Neutrophil (primary cell): ENCODE measurements around the gene CMTR1.

ENCODE experiments used
- H3K27ac ChIP-seq: fragments of 200-600 bp; sonication (generic); 2 replicates; pipeline ENCODE4 v1.5.1; 2016; ENCODE audit warnings: mild to moderate bottlenecking, moderate library complexity
- H3K27me3 ChIP-seq: fragments of 200-600 bp; sonication (generic); 2 replicates; pipeline ENCODE4 v1.6.0; 2016; ENCODE audit warnings: mild to moderate bottlenecking
- H3K36me3 ChIP-seq: fragments of 200-600 bp; sonication (generic); 2 replicates; pipeline ENCODE4 v1.5.1; 2017
- H3K4me1 ChIP-seq, 2 experiments: fragments of 200-600 bp in 1 of 2; sonication (generic) in 1 of 2; 1 replicate in 1 of 2; 2 replicates in 1 of 2; pipeline versions ENCODE4 v1.5.1 to v1.6.1; 2013 to 2016; ENCODE audit warnings: low read depth in 1 of 2, low read length in 1 of 2, mild to moderate bottlenecking in 1 of 2, moderate library complexity in 1 of 2; ENCODE audit not compliant: control insufficient read depth in 1 of 2, insufficient read depth in 1 of 2
- H3K4me3 ChIP-seq, 2 experiments: fragments of 200-600 bp in 1 of 2; sonication (generic) in 1 of 2; 1 replicate in 1 of 2; 2 replicates in 1 of 2; pipeline ENCODE4 v1.5.1; 2013 to 2016; ENCODE audit warnings: low read depth in 1 of 2, low read length in 1 of 2, mild to moderate bottlenecking in 1 of 2, moderate library complexity in 1 of 2
- H3K9me3 ChIP-seq: fragments of 200-600 bp; sonication (generic); 2 replicates; pipeline ENCODE4 v1.5.1; 2016
- TF ChIP-seq, protein P1 (sequence below): fragments of 200-600 bp; sonication (generic); IDR thresholded peaks from 2 replicates; pipeline ENCODE4 v1.5.1; 2016; ENCODE audit warnings: antibody characterized with exemption

The CMTR1 gene

DNA sequence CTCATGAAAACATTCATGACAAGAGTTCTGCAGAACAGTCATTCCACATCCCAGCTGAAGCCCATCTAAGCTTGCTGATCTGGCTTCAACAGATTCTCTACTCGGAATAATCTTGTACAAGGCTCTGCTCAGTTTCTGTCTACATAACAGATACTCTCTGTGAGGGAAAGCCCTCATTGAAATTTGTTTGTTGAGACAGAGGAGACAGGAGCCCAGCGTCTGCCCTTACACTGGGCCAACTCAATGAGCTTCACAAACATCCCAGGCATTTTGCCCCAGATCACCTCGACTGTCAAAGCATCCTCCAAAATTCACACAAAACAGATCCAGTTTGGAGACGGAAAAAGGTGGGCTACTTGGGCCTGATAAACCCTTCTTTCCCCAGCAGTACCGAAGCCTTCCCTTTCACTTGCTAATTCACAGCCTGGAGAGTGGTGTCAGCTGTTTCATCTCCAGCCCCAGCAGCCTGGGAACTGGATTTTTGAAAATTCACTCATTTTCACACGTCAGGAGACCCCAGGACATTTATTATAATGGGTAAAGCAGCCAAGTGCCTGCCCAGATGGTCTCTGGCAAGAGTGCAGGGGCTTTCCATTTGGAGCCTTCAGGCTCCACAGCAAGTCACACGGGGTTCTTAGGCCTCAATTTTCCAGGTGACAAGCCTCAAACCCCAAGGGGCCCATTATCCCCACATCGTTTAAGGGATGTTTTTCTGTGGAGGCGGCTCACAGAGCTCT lies 59.4 kb downstream of the CMTR1 start:
- Histone ChIP-seq H3K36me3 (no peaks in the 10 kb centered on the region), H3K4me1 (no peaks in the 10 kb centered on the region), H3K27me3 (no peaks in the 10 kb centered on the region), H3K27ac (no peak overlapping the region), H3K4me3 (no peak overlapping the region), H3K9me3 (no peaks in the 10 kb centered on the region)
- TF ChIP-seq, protein P1, sequence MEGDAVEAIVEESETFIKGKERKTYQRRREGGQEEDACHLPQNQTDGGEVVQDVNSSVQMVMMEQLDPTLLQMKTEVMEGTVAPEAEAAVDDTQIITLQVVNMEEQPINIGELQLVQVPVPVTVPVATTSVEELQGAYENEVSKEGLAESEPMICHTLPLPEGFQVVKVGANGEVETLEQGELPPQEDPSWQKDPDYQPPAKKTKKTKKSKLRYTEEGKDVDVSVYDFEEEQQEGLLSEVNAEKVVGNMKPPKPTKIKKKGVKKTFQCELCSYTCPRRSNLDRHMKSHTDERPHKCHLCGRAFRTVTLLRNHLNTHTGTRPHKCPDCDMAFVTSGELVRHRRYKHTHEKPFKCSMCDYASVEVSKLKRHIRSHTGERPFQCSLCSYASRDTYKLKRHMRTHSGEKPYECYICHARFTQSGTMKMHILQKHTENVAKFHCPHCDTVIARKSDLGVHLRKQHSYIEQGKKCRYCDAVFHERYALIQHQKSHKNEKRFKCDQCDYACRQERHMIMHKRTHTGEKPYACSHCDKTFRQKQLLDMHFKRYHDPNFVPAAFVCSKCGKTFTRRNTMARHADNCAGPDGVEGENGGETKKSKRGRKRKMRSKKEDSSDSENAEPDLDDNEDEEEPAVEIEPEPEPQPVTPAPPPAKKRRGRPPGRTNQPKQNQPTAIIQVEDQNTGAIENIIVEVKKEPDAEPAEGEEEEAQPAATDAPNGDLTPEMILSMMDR: no peak

DNA sequence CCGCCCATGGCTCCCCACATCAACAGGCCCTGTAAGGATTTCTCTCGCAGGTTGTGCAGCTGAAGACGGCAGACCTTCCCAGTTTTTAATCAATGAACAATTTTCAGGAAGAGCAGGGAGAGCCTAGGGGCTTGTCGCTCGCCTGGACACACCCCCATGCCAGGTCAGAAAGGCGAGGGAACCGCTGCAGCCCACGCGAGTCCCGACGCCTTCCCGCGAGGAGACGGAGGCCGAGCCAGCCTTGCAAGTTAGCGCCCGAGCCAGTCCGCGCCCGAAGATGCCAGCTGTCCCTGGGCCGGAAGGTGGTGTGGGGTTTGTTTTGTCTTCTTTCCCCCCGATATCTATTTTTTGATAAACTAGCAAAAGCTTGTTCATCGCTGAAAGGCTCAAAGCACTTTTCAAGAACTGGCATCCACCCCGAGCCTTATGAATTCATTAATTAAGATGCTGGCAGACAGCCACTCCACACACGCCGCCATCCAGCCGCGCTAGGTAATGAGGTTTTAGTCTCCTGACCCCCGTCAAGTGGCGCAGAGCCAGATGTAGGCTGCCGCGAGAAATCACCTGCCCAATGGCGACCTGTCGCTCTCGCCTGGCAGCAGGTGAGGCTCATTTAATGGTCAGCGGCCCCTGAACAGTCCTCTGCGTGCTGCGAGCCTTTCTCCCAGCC lies 60.1 kb downstream of the CMTR1 start:
- Histone ChIP-seq H3K4me3 (no peak overlapping the region), H3K27me3 (no peaks in the 10 kb centered on the region), H3K9me3 (no peaks in the 10 kb centered on the region), H3K4me1 (no peaks in the 10 kb centered on the region), H3K36me3 (no peaks in the 10 kb centered on the region), H3K27ac (no peak overlapping the region)
- TF ChIP-seq, protein P1: no peak

DNA sequence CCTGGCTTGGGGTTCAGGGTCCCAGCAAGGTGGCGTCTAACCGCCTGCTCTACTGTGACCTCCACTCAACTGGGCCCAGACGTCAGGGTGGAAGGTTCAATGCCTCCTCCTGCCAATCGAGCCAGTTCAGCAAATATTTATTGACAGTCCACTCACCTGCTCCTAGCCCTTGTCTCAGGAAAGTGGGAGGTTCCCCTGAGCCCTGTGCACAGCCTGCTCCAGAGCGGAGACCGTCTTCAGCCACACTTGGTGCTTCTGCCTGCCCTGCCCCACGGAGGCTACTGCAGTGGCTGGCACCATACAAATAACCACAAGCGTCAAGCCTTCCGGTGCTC lies 60.6 kb downstream of the CMTR1 start:
- Histone ChIP-seq H3K27me3 (no peaks in the 10 kb centered on the region), H3K4me1 (no peaks in the 10 kb centered on the region), H3K36me3 (no peaks in the 10 kb centered on the region), H3K27ac (no peak overlapping the region), H3K4me3 (no peak overlapping the region), H3K9me3 (no peaks in the 10 kb centered on the region)
- TF ChIP-seq, protein P1: no peak

DNA sequence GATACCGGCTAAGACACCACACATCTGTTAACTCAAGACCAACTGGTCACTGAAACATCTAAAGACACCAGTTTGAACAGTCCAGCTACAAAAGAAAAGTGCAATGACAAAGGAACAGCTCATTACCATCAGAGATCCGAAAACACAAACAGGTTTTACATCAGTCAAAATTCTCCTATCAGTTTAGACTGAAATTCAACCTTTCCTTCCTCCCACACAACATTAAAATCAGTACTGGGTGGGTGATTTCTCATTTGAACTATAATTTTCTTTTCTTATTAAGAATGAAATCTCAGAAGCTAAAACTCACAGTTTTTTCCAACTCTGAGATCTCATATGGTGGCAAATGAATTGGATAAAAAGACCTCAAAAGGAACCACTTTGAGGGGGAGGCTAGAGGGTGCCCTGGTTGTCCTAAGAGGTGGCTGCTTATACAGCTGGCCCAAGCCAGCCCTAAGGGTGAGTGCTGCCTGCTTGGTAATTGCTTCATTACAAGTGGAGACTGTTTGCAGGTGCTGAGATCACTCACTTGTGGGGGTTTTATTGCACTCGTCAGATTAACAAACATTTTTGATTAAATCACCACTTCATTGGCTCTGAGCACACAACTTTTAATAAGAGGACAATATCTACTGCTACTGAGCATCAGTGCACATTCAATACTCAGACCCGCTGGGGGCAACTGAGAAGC lies 62.4 kb downstream of the CMTR1 start:
- Histone ChIP-seq H3K27me3 (no peaks in the 10 kb centered on the region), H3K36me3 (no peaks in the 10 kb centered on the region), H3K9me3 (no peaks in the 10 kb centered on the region), H3K4me3 (no peak overlapping the region), H3K27ac (no peak overlapping the region), H3K4me1 (peaks cover 3 to 6% of the 10 kb centered on the region in 2 experiments)
- TF ChIP-seq, protein P1: no peak

DNA sequence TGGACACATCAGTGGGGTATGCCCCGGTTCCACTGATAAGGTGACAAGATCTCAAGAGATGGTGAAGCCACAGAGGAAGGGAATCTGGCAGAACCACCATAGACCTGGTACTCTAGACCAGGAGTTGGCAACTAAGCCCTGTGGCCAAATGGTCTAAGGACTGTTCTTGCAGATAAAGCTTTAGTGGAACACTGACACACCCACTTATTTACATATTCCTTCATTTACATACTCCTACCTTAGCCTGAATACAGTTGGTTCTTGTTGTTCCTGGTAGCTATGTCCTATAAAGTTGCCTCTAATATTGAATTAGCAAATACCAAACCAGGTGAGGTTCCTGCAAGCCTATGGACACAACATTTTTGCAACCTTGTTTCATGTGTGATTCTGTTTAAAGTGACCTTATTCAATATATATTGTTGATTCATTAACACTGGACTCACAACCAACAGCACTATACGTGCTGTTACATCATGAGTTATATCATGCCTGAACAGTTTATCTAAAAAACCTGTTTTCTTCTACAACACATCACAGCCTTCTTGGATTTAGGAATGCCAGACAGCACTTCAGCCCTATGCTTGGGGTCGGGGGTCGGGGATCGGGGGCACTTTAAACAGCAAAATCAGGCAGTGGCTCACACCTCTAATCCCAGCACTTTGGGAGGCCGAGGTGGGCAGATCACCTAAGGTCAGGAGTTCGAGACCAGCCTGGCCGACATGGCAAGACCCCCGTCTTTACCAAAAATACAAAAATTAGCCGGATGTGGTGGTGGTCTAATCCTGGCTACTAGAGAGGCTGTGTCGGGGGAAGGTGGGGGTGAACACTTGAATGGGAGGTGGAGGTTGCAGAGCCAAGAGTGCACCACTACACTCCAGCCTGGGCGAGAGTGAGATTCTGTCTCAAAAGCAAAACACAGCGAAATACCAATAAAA lies 64.2 kb downstream of the CMTR1 start:
- no peaks in the 10 kb centered on the region for H3K36me3 ChIP-seq
- H3K4me3 ChIP-seq: no peak overlapping the region
- H3K4me1 ChIP-seq: peaks cover 3 to 6% of the 10 kb centered on the region in 2 experiments
- H3K27ac ChIP-seq: no peak overlapping the region
- H3K27me3 ChIP-seq: peaks cover 6% of the 10 kb centered on the region
- TF ChIP-seq, protein P1: no peak
- H3K9me3 ChIP-seq: no peaks in the 10 kb centered on the region
